ENCODE measurements around the gene MORF4L1. TPM values are rescaled to one million over a fixed set of nuclear protein-coding genes. Genes with fewer than 3 reads are reported as not detected.
"Not testable (repeated sequence)": the region's sequence is repeated elsewhere in the genome, so short reads cannot be mapped to it uniquely, and the experiment has no call there.

MORF4L1 gene
- total RNA-seq, 2 donors from 2014 or later, result 94.2 to 152 TPM

GRCh38 chr15:78893538-78893937, 20.8 kb downstream of the MORF4L1 start:
- no peak overlapping the region for H3K27ac ChIP-seq
- no peak for DNase-seq
- no peaks in the 10 kb centered on the region for H3K9me3 ChIP-seq
- no peak overlapping the region for H3K4me3 ChIP-seq
- H3K4me1 ChIP-seq, result no peaks in the 10 kb centered on the region
- peaks cover 13 to 33% of the 10 kb centered on the region in 2 donors for H3K36me3 ChIP-seq (replicated peaks in 1 of 2; ENCODE audit: insufficient read depth in 1 of 2, low read depth in 2 of 2)
- no peak for ATAC-seq
- intact Hi-C loops (cut with DNase I), result no loop called here
- TF ChIP-seq POLR2A (IDR thresholded peaks at IDR 0.05) (no peak), CTCF (IDR thresholded peaks at IDR 0.05) (no peak)
- no peaks in the 10 kb centered on the region for H3K27me3 ChIP-seq
- 79 to 84% methylated on average over 2 of the region's 2 CpGs for WGBS, 2 donors

- ATAC-seq (no peak), DNase-seq (no peak)
- intact Hi-C loops (cut with DNase I), result no loop called here
- H3K4me3 ChIP-seq, result no peak overlapping the region
- WGBS, 2 donors, result 73 to 77% methylated on average over 3 of the region's 3 CpGs
- no peaks in the 10 kb centered on the region for H3K27me3 ChIP-seq
- H3K9me3 ChIP-seq, result no peaks in the 10 kb centered on the region
- peaks cover 18 to 32% of the 10 kb centered on the region in 2 donors for H3K36me3 ChIP-seq (replicated peaks in 1 of 2; ENCODE audit: insufficient read depth in 1 of 2, low read depth in 2 of 2)
- H3K4me1 ChIP-seq, result no peaks in the 10 kb centered on the region
- no peak overlapping the region for H3K27ac ChIP-seq
- TF ChIP-seq POLR2A (IDR thresholded peaks at IDR 0.05), result no peak
- no peak for TF ChIP-seq CTCF (IDR thresholded peaks at IDR 0.05)
Measured at GRCh38 chr15:78895471-78895870, 22.8 kb downstream of the MORF4L1 start.

DNA sequence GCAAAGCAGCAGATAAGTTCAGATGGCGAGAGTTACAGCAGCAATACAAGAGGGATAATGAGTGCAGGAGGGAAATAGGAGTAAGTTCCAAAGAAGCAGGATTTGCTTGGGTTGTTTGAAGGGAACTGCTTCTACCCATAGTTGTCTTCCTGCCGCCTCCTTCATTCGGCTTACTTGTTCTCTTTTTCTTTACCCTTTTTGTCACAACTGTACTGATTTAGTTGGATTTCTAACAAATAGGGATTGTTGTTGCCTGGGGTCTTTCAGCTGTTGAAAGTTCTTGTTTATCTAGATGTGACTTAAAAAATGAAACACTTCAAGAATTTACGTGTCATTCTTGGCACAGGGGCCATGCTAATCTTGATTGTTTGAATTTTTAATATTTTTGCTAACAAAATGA, 25.9 kb downstream of the MORF4L1 start:
- DNase-seq (no peak), ATAC-seq (no peak)
- intact Hi-C loops (cut with DNase I), result no loop called here
- H3K27me3 ChIP-seq, result no peaks in the 10 kb centered on the region
- no peak for TF ChIP-seq POLR2A (IDR thresholded peaks at IDR 0.05)
- TF ChIP-seq CTCF (IDR thresholded peaks at IDR 0.05), result no peak
- no peak overlapping the region for H3K27ac ChIP-seq
- no peaks in the 10 kb centered on the region for H3K9me3 ChIP-seq
- no peaks in the 10 kb centered on the region for H3K4me1 ChIP-seq
- no peak overlapping the region for H3K4me3 ChIP-seq
- peaks cover 22 to 27% of the 10 kb centered on the region in 2 donors for H3K36me3 ChIP-seq (replicated peaks in 1 of 2; ENCODE audit: insufficient read depth in 1 of 2, low read depth in 2 of 2)
- 90% methylated on average over 4 of the region's 4 CpGs for WGBS, 2 donors

DNA sequence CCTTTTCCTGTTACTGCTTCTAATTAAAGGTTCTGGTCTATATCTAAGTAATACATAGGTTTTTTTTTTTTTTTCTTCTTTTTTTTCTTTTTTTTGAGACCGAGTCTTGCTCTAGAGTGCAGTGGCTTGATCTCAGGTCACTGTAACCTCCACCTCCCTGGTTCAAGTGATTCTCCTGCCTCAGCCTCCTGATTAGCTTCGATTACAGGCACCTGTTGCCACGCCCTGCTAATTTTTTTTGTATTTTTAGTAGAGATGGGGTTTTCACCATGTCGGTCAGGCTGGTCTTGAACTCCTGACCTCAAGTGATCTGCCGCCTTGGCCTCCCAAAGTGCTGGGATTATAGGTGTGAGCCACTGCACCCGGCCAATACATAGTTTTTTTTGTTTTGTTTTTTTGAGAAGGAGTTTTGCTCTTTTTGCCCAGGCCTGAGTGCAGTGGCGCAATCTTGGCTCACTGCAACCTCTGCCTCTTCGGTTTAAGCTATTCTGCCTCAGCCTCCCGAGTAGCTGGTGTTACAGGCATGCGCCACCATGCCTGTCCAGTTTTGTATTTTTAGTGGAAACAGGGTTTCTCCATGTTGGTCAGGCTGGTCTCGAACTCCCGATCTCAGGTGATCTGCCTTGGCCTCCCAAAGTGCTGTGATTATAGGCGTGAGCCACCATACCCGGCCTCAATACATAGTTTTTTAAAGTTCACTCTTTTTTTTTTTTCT, 28.3 kb downstream of the MORF4L1 start:
- H3K4me3 ChIP-seq, H3K4me1 ChIP-seq, H3K27me3 ChIP-seq, H3K27ac ChIP-seq, DNase-seq, H3K9me3 ChIP-seq, ATAC-seq: not testable (repeated sequence)
- WGBS, 2 donors, result 93 to 97% methylated on average over 14 of the region's 14 CpGs
- intact Hi-C loops (cut with DNase I), result loop anchor here (10.0 kb wide), 1 partner anchor 284 kb away; no protein-coding TSS in a partner anchor
- peaks cover 9 to 17% of the 10 kb centered on the region in 2 donors for H3K36me3 ChIP-seq (replicated peaks in 1 of 2; ENCODE audit: insufficient read depth in 1 of 2, low read depth in 2 of 2)

- not testable (repeated sequence) for H3K27me3 ChIP-seq, H3K27ac ChIP-seq, H3K4me3 ChIP-seq, ATAC-seq, DNase-seq, H3K9me3 ChIP-seq
- WGBS, 2 donors, result 75 to 77% methylated on average over 13 of the region's 13 CpGs
- intact Hi-C loops (cut with DNase I), result loop anchor here (10.0 kb wide), 1 partner anchor 282 kb away; no protein-coding TSS in a partner anchor
- Histone ChIP-seq H3K36me3 (replicated peaks in 1 of 2; ENCODE audit: insufficient read depth in 1 of 2, low read depth in 2 of 2) (peaks cover 9 to 23% of the 10 kb centered on the region in 2 donors), H3K4me1 (peaks cover 11% of the 10 kb centered on the region)
Measured at GRCh38 chr15:78902281-78903032, 29.8 kb downstream of the MORF4L1 start.

All from body of pancreas (tissue), 4 donors.